Bronchial epithelial cell (primary cell): Measurements from ENCODE around the gene PACSIN1. TPM values are rescaled to one million over a fixed set of nuclear protein-coding genes. Genes with fewer than 3 reads are reported as not detected.

Experiments used
- DNase-seq: peaks from one replicate; pipeline ENCODE4 v3.0.0-alpha.2; 2010; ENCODE audit warnings: low read depth
- FAIRE-seq: peaks from 2 replicates; lab custom pipeline; 2011; peaks lifted over from hg19 to GRCh38; lab: Jason Lieb, UNC
- H3K27me3 ChIP-seq: 2 replicates; pipeline ENCODE4 v1.5.1; 2011; ENCODE audit warnings: low read length; ENCODE audit not compliant: control insufficient read depth, insufficient read depth
- H3K36me3 ChIP-seq: 2 replicates; pipeline ENCODE4 v1.5.1; 2011; ENCODE audit warnings: low read length; ENCODE audit not compliant: control insufficient read depth, insufficient read depth
- H3K4me3 ChIP-seq: 2 replicates; pipeline ENCODE4 v1.5.1; 2011; ENCODE audit warnings: mild to moderate bottlenecking, low read depth, low read length, control low read depth
- CTCF ChIP-seq: IDR thresholded peaks from 2 replicates; pipeline ENCODE4 v1.5.1; 2011; ENCODE audit warnings: mild to moderate bottlenecking, moderate library complexity, low read length, control low read depth, inconsistent platforms; ENCODE audit not compliant: insufficient read depth, severe bottlenecking
- total RNA-seq: library from RNA; depleted of rRNA; stranded (reverse); fragments of >200 nt; gene quantifications from 2 replicates; pipeline ENCODE4 v1.2.1, GENCODE V29; 2014

PACSIN1 gene
- total RNA-seq, 1 donor from 2014 or later = not detected

DNA sequence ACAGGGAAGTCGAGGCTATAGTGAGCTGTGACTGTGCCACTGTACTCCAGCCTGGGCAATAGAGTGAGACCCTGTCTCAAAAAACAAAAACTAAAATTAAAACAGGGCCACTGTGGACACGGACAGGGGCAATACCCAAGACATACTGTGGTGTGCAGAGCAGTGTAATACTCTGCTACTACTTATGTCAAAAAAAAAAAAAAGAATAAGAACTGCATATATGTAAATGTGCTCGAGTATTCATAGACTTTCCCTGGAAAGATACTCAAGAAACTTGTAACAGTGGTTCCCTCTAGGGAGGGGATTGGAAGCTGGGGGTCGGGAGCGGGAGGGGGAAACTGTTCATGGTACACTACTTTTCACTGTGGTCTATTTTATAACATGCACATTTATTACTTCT lies 74.3 kb downstream of the PACSIN1 start:
- FAIRE-seq (no peak), DNase-seq (no peak)
- H3K27me3 ChIP-seq = no peaks in the 10 kb centered on the region
- no peak for TF ChIP-seq CTCF
- peaks cover 8% of the 10 kb centered on the region for H3K36me3 ChIP-seq
- H3K4me3 ChIP-seq = no peak overlapping the region

GRCh38 chr6:34540841-34541240 lies 75.0 kb downstream of the PACSIN1 start:
- no peak for TF ChIP-seq CTCF
- no peak overlapping the region for H3K4me3 ChIP-seq
- H3K27me3 ChIP-seq = no peaks in the 10 kb centered on the region
- DNase-seq = no peak
- H3K36me3 ChIP-seq = peaks cover 8% of the 10 kb centered on the region
- FAIRE-seq = no peak

DNA sequence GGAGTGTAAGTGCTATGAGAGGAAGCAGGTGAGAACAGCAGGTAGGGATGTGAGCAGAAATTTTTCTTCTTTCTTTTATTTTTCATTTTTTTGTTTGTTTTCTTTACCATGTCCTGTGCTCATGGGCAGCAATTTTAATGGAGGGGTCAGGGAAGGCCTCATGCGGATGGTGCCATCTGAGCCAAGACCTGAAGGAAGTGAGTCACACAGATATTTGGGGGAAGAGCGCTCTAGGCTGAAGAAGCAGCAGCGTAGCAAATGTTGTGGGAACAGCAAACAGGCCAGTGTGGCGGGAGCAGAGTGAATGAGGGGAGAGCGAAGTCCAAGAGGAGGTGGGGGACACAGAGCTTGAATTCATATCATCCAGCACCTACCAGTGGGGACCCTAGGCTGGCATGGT lies 77.5 kb downstream of the PACSIN1 start:
- Histone ChIP-seq H3K4me3 (no peak overlapping the region), H3K36me3 (peaks cover 4% of the 10 kb centered on the region), H3K27me3 (no peaks in the 10 kb centered on the region)
- no peak for FAIRE-seq
- TF ChIP-seq CTCF = no peak
- peak; percentile 26 for DNase-seq

DNA sequence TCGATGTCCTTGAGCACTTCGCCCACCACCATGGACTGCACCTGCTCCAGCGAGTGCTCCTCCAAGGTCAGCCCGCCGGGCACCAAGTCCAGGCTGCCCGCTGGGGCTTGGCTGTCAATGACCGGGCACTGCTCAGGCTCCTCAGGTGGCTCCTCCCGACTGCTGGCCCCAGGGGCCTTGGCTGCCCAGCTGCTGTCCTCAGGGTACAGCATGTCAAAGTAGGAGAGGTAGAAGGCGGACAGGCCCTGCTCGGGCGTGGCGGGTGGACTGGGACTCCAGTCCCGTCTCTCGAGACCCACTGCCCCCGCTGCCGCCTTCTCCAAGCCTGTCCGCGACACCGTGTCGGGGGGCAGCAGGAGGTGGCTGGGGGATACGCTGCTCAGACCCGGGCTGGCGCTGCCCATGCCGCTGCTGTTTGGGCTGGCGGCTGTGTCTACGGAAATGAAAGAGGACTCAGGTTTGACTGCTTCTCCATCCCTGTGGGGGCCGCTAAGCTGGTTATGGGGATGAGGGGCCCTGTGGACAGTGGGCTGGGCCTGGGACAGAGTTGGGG lies 78.3 kb downstream of the PACSIN1 start:
- TF ChIP-seq CTCF = no peak
- H3K36me3 ChIP-seq = peaks cover 1% of the 10 kb centered on the region
- DNase-seq (no peak), FAIRE-seq (no peak)
- no peak overlapping the region for H3K4me3 ChIP-seq
- no peaks in the 10 kb centered on the region for H3K27me3 ChIP-seq

- Histone ChIP-seq H3K36me3 (no peaks in the 10 kb centered on the region), H3K27me3 (no peaks in the 10 kb centered on the region), H3K4me3 (no peak overlapping the region)
- FAIRE-seq = no peak
- no peak for TF ChIP-seq CTCF
- no peak for DNase-seq
Measured at GRCh38 chr6:34544776-34545471, 79.0 kb downstream of the PACSIN1 start.
